SU-DHL-6 (cell line): Measurements from ENCODE around the gene FRMPD4.

Experiments
- H2AFZ ChIP-seq: fragments of 200-600 bp; sonication (generic); 2 replicates; pipeline ENCODE4 v1.6.1; 2014; ENCODE audit warnings: low read depth, mild to moderate bottlenecking, moderate library complexity, mixed read lengths, antibody characterized with exemption, low read length; ENCODE audit not compliant: severe bottlenecking
- H3F3A ChIP-seq: fragments of 200-600 bp; shearing (Covaris generic); 2 replicates; pipeline ENCODE4 v1.6.0; 2016; ENCODE audit warnings: antibody characterized with exemption, mild to moderate bottlenecking; ENCODE audit not compliant: insufficient read depth
- H3K27ac ChIP-seq: fragments of 200-600 bp; sonication (generic); 2 replicates; pipeline ENCODE4 v1.5.1; 2016; ENCODE audit warnings: low read depth, mild to moderate bottlenecking, low read length, moderate library complexity, mixed read lengths
- H3K27me3 ChIP-seq: fragments of 200-600 bp; sonication (generic), shearing (Covaris generic); 2 replicates; pipeline ENCODE4 v1.6.0; 2014; ENCODE audit warnings: mild to moderate bottlenecking, low read length
- H3K36me3 ChIP-seq: fragments of 200-600 bp; sonication (generic); 2 replicates; pipeline ENCODE4 v1.6.1; 2014; ENCODE audit warnings: mild to moderate bottlenecking, low read length, mixed read lengths
- H3K4me2 ChIP-seq: fragments of 300-600, 200-600 bp; shearing (Covaris generic), sonication (generic); 2 replicates; pipeline ENCODE4 v1.6.0; 2014; ENCODE audit warnings: low read length, low read depth, mild to moderate bottlenecking; ENCODE audit not compliant: poor library complexity, severe bottlenecking
- H3K4me3 ChIP-seq: fragments of 200-600 bp; sonication (generic); 2 replicates; pipeline ENCODE4 v1.5.1; 2014; ENCODE audit warnings: antibody characterized with exemption, low read length, mild to moderate bottlenecking, mixed read lengths; ENCODE audit not compliant: insufficient read depth, poor library complexity, severe bottlenecking
- H3K79me2 ChIP-seq: fragments of 200-600 bp; sonication (generic); 2 replicates; pipeline ENCODE4 v1.6.1; 2014; ENCODE audit warnings: mild to moderate bottlenecking, low read length, moderate library complexity; ENCODE audit not compliant: insufficient read depth
- H3K9ac ChIP-seq: fragments of 200-600 bp; sonication (generic); 2 replicates; pipeline ENCODE4 v1.7.0; 2014; ENCODE audit warnings: mild to moderate bottlenecking, low read length
- H3K9me2 ChIP-seq: fragments of 200-600 bp; sonication (generic); replicated peaks from 2 replicates; pipeline ENCODE4 v1.6.1; 2014; ENCODE audit warnings: low read length; ENCODE audit not compliant: insufficient read depth
- H3K9me3 ChIP-seq: fragments of 200-600 bp; sonication (generic); 2 replicates; pipeline ENCODE4 v1.6.1; 2014; ENCODE audit warnings: low read length, mixed read lengths; ENCODE audit not compliant: insufficient read depth
- H4K20me1 ChIP-seq: fragments of 200-600 bp; sonication (generic); 2 replicates; pipeline ENCODE4 v1.6.1; 2014; ENCODE audit warnings: low read depth, mild to moderate bottlenecking, antibody characterized with exemption, low read length, moderate library complexity, mixed read lengths
- CTCF ChIP-seq: fragments of 200-600 bp; sonication (generic); IDR thresholded peaks from one replicate; pipeline ENCODE4 v1.5.1; 2017; ENCODE audit warnings: antibody characterized with exemption, mild to moderate bottlenecking, low read length, moderate library complexity; ENCODE audit not compliant: insufficient read depth, poor library complexity, severe bottlenecking
- EZH2phosphoT487 ChIP-seq: fragments of 200-600 bp; sonication (generic), shearing (Covaris generic); conservative IDR thresholded peaks from 2 replicates; pipeline ENCODE4 v1.6.1; 2018; ENCODE audit warnings: mild to moderate bottlenecking, antibody characterized with exemption, low read length, moderate library complexity, mixed read lengths

The FRMPD4 gene

GRCh38 chrX:12245650-12246645 lies 107.7 kb downstream of the FRMPD4 start:
- no peaks in the 10 kb centered on the region for H3K9me2 ChIP-seq
- no peaks in the 10 kb centered on the region for H3K79me2 ChIP-seq
- no peaks in the 10 kb centered on the region for H3K27me3 ChIP-seq
- H3K9me3 ChIP-seq = no peaks in the 10 kb centered on the region
- no peaks in the 10 kb centered on the region for H3K36me3 ChIP-seq
- H2AFZ ChIP-seq = no peak overlapping the region
- no peaks in the 10 kb centered on the region for H3F3A ChIP-seq
- no peak overlapping the region for H3K4me3 ChIP-seq
- H3K4me2 ChIP-seq = no peak overlapping the region
- H4K20me1 ChIP-seq = no peaks in the 10 kb centered on the region
- no peak overlapping the region for H3K9ac ChIP-seq
- no peak overlapping the region for H3K27ac ChIP-seq
- TF ChIP-seq CTCF (no peak), EZH2phosphoT487 (no peak)

- Histone ChIP-seq H3K36me3 (no peaks in the 10 kb centered on the region), H2AFZ (no peak overlapping the region), H3K9me3 (no peaks in the 10 kb centered on the region), H3K79me2 (no peaks in the 10 kb centered on the region), H4K20me1 (no peaks in the 10 kb centered on the region), H3K27me3 (no peaks in the 10 kb centered on the region), H3K27ac (no peak overlapping the region), H3K9ac (no peak overlapping the region), H3K4me3 (no peak overlapping the region), H3F3A (no peaks in the 10 kb centered on the region), H3K4me2 (no peak overlapping the region), H3K9me2 (no peaks in the 10 kb centered on the region)
- TF ChIP-seq CTCF (no peak), EZH2phosphoT487 (no peak)
Measured at GRCh38 chrX:12249997-12250396, 111.7 kb downstream of the FRMPD4 start.

GRCh38 chrX:12263211-12263610 lies 124.9 kb downstream of the FRMPD4 start:
- H3K79me2 ChIP-seq = no peaks in the 10 kb centered on the region
- H3K9ac ChIP-seq = no peak overlapping the region
- TF ChIP-seq CTCF (no peak), EZH2phosphoT487 (no peak)
- no peaks in the 10 kb centered on the region for H3K27me3 ChIP-seq
- no peaks in the 10 kb centered on the region for H3K36me3 ChIP-seq
- H3K27ac ChIP-seq = no peak overlapping the region
- H3K9me3 ChIP-seq = no peaks in the 10 kb centered on the region
- no peak overlapping the region for H3K4me3 ChIP-seq
- no peaks in the 10 kb centered on the region for H3K9me2 ChIP-seq
- no peak overlapping the region for H3K4me2 ChIP-seq
- H3F3A ChIP-seq = no peaks in the 10 kb centered on the region
- H4K20me1 ChIP-seq = no peaks in the 10 kb centered on the region
- no peak overlapping the region for H2AFZ ChIP-seq
